DOHH2 (cell line): ENCODE results near the gene STK32C.

Experiments used
- H3F3A ChIP-seq: fragments of 200-600 bp; sonication (generic), shearing (Covaris generic); 2 replicates; pipeline ENCODE4 v1.6.0; 2016; ENCODE audit warnings: antibody characterized with exemption, mild to moderate bottlenecking; ENCODE audit not compliant: control insufficient read depth, insufficient read depth
- H3K27ac ChIP-seq: fragments of 200-600 bp; sonication (generic); 2 replicates; pipeline ENCODE4 v1.5.1; 2014; ENCODE audit warnings: low read depth, mild to moderate bottlenecking, low read length, moderate library complexity
- H3K27me3 ChIP-seq: fragments of 200-600 bp; sonication (generic); 2 replicates; pipeline ENCODE4 v1.6.1; 2014; ENCODE audit warnings: mild to moderate bottlenecking, low read length, mixed read lengths; ENCODE audit not compliant: control insufficient read depth
- H3K36me3 ChIP-seq: fragments of 200-600 bp; sonication (generic); 2 replicates; pipeline ENCODE4 v1.6.1; 2014; ENCODE audit warnings: mild to moderate bottlenecking, low read length, moderate library complexity, mixed read lengths; ENCODE audit not compliant: control insufficient read depth
- H3K4me1 ChIP-seq: fragments of 200-600 bp; sonication (generic); 2 replicates; pipeline ENCODE4 v1.6.1; 2014; ENCODE audit warnings: mild to moderate bottlenecking, low read length, mixed read lengths; ENCODE audit not compliant: control insufficient read depth
- H3K4me2 ChIP-seq: fragments of 200-600 bp; sonication (generic); 2 replicates; pipeline ENCODE4 v1.6.0; 2014; ENCODE audit warnings: mild to moderate bottlenecking, low read length, moderate library complexity
- H3K4me3 ChIP-seq: fragments of 200-600 bp; sonication (generic); 2 replicates; pipeline ENCODE4 v1.5.1; 2014; ENCODE audit warnings: mild to moderate bottlenecking, low read length, mixed read lengths
- H3K79me2 ChIP-seq: fragments of 200-600 bp; sonication (generic); 2 replicates; pipeline ENCODE4 v1.6.1; 2014; ENCODE audit warnings: mild to moderate bottlenecking, low read length, mixed read lengths; ENCODE audit not compliant: control insufficient read depth
- H3K9me2 ChIP-seq: fragments of 200-600 bp; sonication (generic); replicated peaks from 2 replicates; pipeline ENCODE4 v1.6.1; 2014; ENCODE audit warnings: mild to moderate bottlenecking, low read length, mixed read lengths; ENCODE audit not compliant: control insufficient read depth
- H3K9me3 ChIP-seq: fragments of 200-600 bp; sonication (generic); 2 replicates; pipeline ENCODE4 v1.6.1; 2014; ENCODE audit warnings: antibody characterized with exemption, low read length, mixed read lengths; ENCODE audit not compliant: control insufficient read depth, insufficient read depth
- H4K20me1 ChIP-seq: fragments of 200-600 bp; sonication (generic); 2 replicates; pipeline ENCODE4 v1.6.0; 2014; ENCODE audit warnings: low read depth, mild to moderate bottlenecking, antibody characterized with exemption, low read length, moderate library complexity; ENCODE audit not compliant: control insufficient read depth, insufficient read depth
- CTCF ChIP-seq: fragments of 200-600 bp; sonication (generic); IDR thresholded peaks from one replicate; pipeline ENCODE4 v1.5.1; 2014; ENCODE audit warnings: antibody characterized with exemption, mild to moderate bottlenecking, low read depth, low read length; ENCODE audit not compliant: poor library complexity, severe bottlenecking
- EZH2phosphoT487 ChIP-seq: fragments of 200-600 bp; sonication (generic); IDR thresholded peaks from 2 replicates; pipeline ENCODE4 v1.6.1; 2017; ENCODE audit warnings: borderline replicate concordance, mild to moderate bottlenecking, antibody characterized with exemption, low read length, moderate library complexity, mixed read lengths

The STK32C gene

GRCh38 chr10:132242103-132242840, 65.5 kb downstream of the STK32C start:
- Histone ChIP-seq H3K36me3 (no peaks in the 10 kb centered on the region), H3K4me2 (no peak overlapping the region), H3F3A (no peaks in the 10 kb centered on the region), H4K20me1 (no peaks in the 10 kb centered on the region), H3K27me3 (no peaks in the 10 kb centered on the region), H3K4me3 (no peak overlapping the region), H3K79me2 (no peaks in the 10 kb centered on the region), H3K9me3 (no peaks in the 10 kb centered on the region), H3K4me1 (no peaks in the 10 kb centered on the region), H3K9me2 (no peaks in the 10 kb centered on the region), H3K27ac (no peak overlapping the region)
- TF ChIP-seq EZH2phosphoT487: no peak
- TF ChIP-seq CTCF: no peak

- H3K27me3 ChIP-seq: no peaks in the 10 kb centered on the region
- H3K4me3 ChIP-seq: no peak overlapping the region
- no peaks in the 10 kb centered on the region for H3K9me3 ChIP-seq
- no peak overlapping the region for H3K4me2 ChIP-seq
- no peaks in the 10 kb centered on the region for H3K9me2 ChIP-seq
- TF ChIP-seq EZH2phosphoT487: no peak
- no peak for TF ChIP-seq CTCF
- H3F3A ChIP-seq: no peaks in the 10 kb centered on the region
- no peaks in the 10 kb centered on the region for H3K36me3 ChIP-seq
- H3K79me2 ChIP-seq: no peaks in the 10 kb centered on the region
- no peak overlapping the region for H3K27ac ChIP-seq
- no peaks in the 10 kb centered on the region for H3K4me1 ChIP-seq
- no peaks in the 10 kb centered on the region for H4K20me1 ChIP-seq
Measured at GRCh38 chr10:132241496-132241895, 66.3 kb downstream of the STK32C start.

GRCh38 chr10:132241086-132241485, 66.7 kb downstream of the STK32C start:
- Histone ChIP-seq H3K27ac (no peak overlapping the region), H3K36me3 (no peaks in the 10 kb centered on the region), H3F3A (no peaks in the 10 kb centered on the region), H3K4me3 (no peak overlapping the region), H3K79me2 (no peaks in the 10 kb centered on the region), H3K9me3 (no peaks in the 10 kb centered on the region), H4K20me1 (no peaks in the 10 kb centered on the region), H3K4me2 (no peak overlapping the region), H3K4me1 (no peaks in the 10 kb centered on the region), H3K27me3 (no peaks in the 10 kb centered on the region), H3K9me2 (no peaks in the 10 kb centered on the region)
- TF ChIP-seq EZH2phosphoT487 (no peak), CTCF (no peak)
